Measurements from ENCODE around the gene DYNC2I2. TPM values are rescaled to one million over a fixed set of nuclear protein-coding genes. Genes with fewer than 3 reads are reported as not detected.

DYNC2I2 gene
- total RNA-seq, 3 donors from 2014 or later (not counting 1 experiment from before 2014, with no cell fraction given) = 5.2 to 6.3 (median 5.5) TPM

- peaks cover 61 to 71% of the 10 kb centered on the region in 2 donors for H3K4me1 Mint-ChIP-seq
- peaks cover 10% of the 10 kb centered on the region for H3K36me3 Mint-ChIP-seq
- Histone ChIP-seq H3K27ac (ENCODE audit: low read length) (no peak overlapping the region), H3K4me1 (ENCODE audit: control insufficient read depth, insufficient read depth, low read length) (peaks cover 64% of the 10 kb centered on the region), H3K36me3 (ENCODE audit: control insufficient read depth, insufficient read depth, low read length) (peaks cover 11% of the 10 kb centered on the region), H3K4me3 (ENCODE audit: low read length) (no peak overlapping the region), H3K9me3 (ENCODE audit: control insufficient read depth, insufficient read depth, low read length) (no peaks in the 10 kb centered on the region), H3K27me3 (ENCODE audit: control insufficient read depth, insufficient read depth, low read length) (no peaks in the 10 kb centered on the region)
- no peaks in the 10 kb centered on the region for H3K27me3 Mint-ChIP-seq (ENCODE audit: low read depth in 2 of 2)
- no peaks in the 10 kb centered on the region for H3K9me3 Mint-ChIP-seq
- WGBS (ENCODE audit: insufficient coverage) = 96% methylated on average over 4 of the region's 4 CpGs
- no peak for TF ChIP-seq CTCF (IDR thresholded peaks at IDR 0.05)
- H3K4me3 Mint-ChIP-seq = peak overlapping the region; percentile 50
- intact Hi-C loops (cut with micrococcal nuclease) = loop anchor here (2.0 kb wide), 1 partner anchor 31 kb away; the partner anchor contains the start of gene DYNC2I2
- H3K27ac Mint-ChIP-seq = peak overlapping the region; percentile 96 to 99
- ATAC-seq = no peak
- DNase-seq = no peak
Measured at GRCh38 chr9:128687453-128687852, 30.8 kb upstream of the DYNC2I2 start.

GRCh38 chr9:128685636-128686489, 29.2 kb upstream of the DYNC2I2 start:
- Histone ChIP-seq H3K4me1 (ENCODE audit: control insufficient read depth, insufficient read depth, low read length) (peaks cover 68% of the 10 kb centered on the region), H3K4me3 (ENCODE audit: low read length) (peak overlapping the region; percentile 40), H3K9me3 (ENCODE audit: control insufficient read depth, insufficient read depth, low read length) (no peaks in the 10 kb centered on the region), H3K27me3 (ENCODE audit: control insufficient read depth, insufficient read depth, low read length) (no peaks in the 10 kb centered on the region), H3K27ac (ENCODE audit: low read length) (peak overlapping the region; percentile 92), H3K36me3 (ENCODE audit: control insufficient read depth, insufficient read depth, low read length) (no peaks in the 10 kb centered on the region)
- DNase-seq (peak; percentile 51 to 73), ATAC-seq (peak; percentile 24 to 52 (median 44))
- Mint-ChIP-seq H3K27ac (peak overlapping the region; percentile 96 to 99), H3K36me3 (no peaks in the 10 kb centered on the region), H3K4me1 (peaks cover 51 to 58% of the 10 kb centered on the region in 2 donors), H3K27me3 (ENCODE audit: low read depth in 2 of 2) (no peaks in the 10 kb centered on the region), H3K9me3 (no peaks in the 10 kb centered on the region), H3K4me3 (peak overlapping the region; percentile 94)
- 46% methylated on average over 13 of the region's 17 CpGs for WGBS (ENCODE audit: insufficient coverage)
- intact Hi-C loops (cut with micrococcal nuclease) = loop anchor here (2.0 kb wide), 1 partner anchor 29 kb away; the partner anchor contains the start of gene DYNC2I2
- TF ChIP-seq CTCF (IDR thresholded peaks at IDR 0.05) = no peak

GRCh38 chr9:128684325-128685199, 27.9 kb upstream of the DYNC2I2 start:
- no peaks in the 10 kb centered on the region for H3K36me3 Mint-ChIP-seq
- no peaks in the 10 kb centered on the region for H3K9me3 ChIP-seq (ENCODE audit: control insufficient read depth, insufficient read depth, low read length)
- 3% methylated on average over 15 of the region's 15 CpGs for WGBS (ENCODE audit: insufficient coverage)
- H3K9me3 Mint-ChIP-seq = no peaks in the 10 kb centered on the region
- peak; percentile 61 to 85 for DNase-seq
- H3K4me3 Mint-ChIP-seq = peak overlapping the region; percentile 94
- peak overlapping the region; percentile 96 to 99 for H3K27ac Mint-ChIP-seq
- H3K36me3 ChIP-seq (ENCODE audit: control insufficient read depth, insufficient read depth, low read length) = no peaks in the 10 kb centered on the region
- H3K27ac ChIP-seq (ENCODE audit: low read length) = peak overlapping the region; percentile 92
- ATAC-seq = peak; percentile 37 to 42 (median 39)
- peak overlapping the region; percentile 80 for H3K4me3 ChIP-seq (ENCODE audit: low read length)
- intact Hi-C loops (cut with micrococcal nuclease) = no loop called here
- TF ChIP-seq CTCF (IDR thresholded peaks at IDR 0.05) = no peak
- peaks cover 44 to 51% of the 10 kb centered on the region in 2 donors for H3K4me1 Mint-ChIP-seq
- H3K27me3 Mint-ChIP-seq (ENCODE audit: low read depth in 2 of 2) = no peaks in the 10 kb centered on the region
- H3K27me3 ChIP-seq (ENCODE audit: control insufficient read depth, insufficient read depth, low read length) = no peaks in the 10 kb centered on the region
- H3K4me1 ChIP-seq (ENCODE audit: control insufficient read depth, insufficient read depth, low read length) = peaks cover 64% of the 10 kb centered on the region
